ENCODE measurements around the gene BCL2L1. TPM values are rescaled to one million over a fixed set of nuclear protein-coding genes. Genes with fewer than 3 reads are reported as not detected.

BCL2L1 gene
- total RNA-seq, 1 donor from 2014 or later = 136 TPM

DNA sequence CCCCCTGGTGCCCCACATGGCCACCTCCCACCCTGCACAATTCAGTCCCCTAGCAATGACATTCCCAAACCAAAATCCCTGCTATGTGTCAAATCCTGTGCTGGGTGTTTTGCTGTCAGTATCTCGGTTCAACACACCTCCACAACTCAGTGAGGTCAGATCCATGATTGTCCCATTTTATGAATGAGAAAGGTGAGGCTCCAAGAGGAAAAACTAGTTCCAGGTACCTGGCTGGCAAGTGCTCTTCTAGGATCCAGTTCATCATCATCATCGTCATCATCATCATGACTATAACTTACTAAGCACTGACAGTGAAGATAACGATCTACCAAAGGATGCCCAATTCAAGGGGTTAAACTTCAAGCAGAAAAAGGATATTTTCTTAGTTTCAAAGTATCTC lies 102.4 kb downstream of the BCL2L1 start:
- DNase-seq = no peak
- no peak overlapping the region for H3K4me3 Mint-ChIP-seq (ENCODE audit: unreplicated experiment)
- H3K4me1 Mint-ChIP-seq (ENCODE audit: low read depth, unreplicated experiment) = no peaks in the 10 kb centered on the region
- peaks cover 1% of the 10 kb centered on the region for H3K9me3 Mint-ChIP-seq (ENCODE audit: unreplicated experiment)
- H3K27me3 Mint-ChIP-seq (ENCODE audit: unreplicated experiment) = peaks cover 8% of the 10 kb centered on the region
- no peaks in the 10 kb centered on the region for H3K36me3 Mint-ChIP-seq (ENCODE audit: unreplicated experiment)
- H3K27ac Mint-ChIP-seq (ENCODE audit: unreplicated experiment) = no peak overlapping the region
- TF ChIP-seq, protein P1, sequence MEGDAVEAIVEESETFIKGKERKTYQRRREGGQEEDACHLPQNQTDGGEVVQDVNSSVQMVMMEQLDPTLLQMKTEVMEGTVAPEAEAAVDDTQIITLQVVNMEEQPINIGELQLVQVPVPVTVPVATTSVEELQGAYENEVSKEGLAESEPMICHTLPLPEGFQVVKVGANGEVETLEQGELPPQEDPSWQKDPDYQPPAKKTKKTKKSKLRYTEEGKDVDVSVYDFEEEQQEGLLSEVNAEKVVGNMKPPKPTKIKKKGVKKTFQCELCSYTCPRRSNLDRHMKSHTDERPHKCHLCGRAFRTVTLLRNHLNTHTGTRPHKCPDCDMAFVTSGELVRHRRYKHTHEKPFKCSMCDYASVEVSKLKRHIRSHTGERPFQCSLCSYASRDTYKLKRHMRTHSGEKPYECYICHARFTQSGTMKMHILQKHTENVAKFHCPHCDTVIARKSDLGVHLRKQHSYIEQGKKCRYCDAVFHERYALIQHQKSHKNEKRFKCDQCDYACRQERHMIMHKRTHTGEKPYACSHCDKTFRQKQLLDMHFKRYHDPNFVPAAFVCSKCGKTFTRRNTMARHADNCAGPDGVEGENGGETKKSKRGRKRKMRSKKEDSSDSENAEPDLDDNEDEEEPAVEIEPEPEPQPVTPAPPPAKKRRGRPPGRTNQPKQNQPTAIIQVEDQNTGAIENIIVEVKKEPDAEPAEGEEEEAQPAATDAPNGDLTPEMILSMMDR (IDR thresholded peaks at IDR 0.05; ENCODE audit: partially characterized antibody, unreplicated experiment) = no peak

DNA sequence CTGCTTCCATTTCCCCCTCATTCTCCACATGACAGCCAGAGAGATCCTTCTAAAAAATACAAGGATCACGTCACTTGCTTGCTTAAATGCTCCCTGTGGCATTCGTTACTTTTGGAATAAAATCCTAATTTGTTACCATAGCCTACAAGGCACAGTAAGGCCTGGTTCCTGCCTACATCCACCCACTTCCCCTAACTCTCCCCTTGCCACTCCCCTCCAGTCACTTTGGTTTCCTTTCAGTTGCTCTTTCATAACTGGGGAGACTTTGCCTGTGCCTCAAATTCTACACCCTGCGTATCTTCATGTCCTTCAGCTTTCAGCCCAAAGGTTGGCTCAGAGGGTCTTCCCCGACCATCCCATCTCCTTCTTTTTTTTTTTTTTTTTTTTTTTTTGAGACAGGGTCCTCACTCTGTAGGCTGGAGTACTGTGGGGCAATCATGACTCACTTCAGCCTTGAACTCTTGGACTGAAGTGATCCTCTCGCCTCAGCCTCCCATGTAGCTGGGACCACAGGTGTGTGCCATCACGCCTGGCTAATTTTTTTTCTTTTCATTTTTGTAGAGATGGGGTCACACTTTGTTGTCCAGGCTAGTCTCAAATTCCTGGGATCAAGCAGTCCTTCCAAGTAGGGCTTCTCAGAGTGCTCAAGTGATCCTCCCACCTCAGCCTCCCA lies 105.1 kb downstream of the BCL2L1 start:
- Mint-ChIP-seq H3K4me3 (ENCODE audit: unreplicated experiment) (no peak overlapping the region), H3K27me3 (ENCODE audit: unreplicated experiment) (peaks cover 12% of the 10 kb centered on the region), H3K36me3 (ENCODE audit: unreplicated experiment) (no peaks in the 10 kb centered on the region), H3K4me1 (ENCODE audit: low read depth, unreplicated experiment) (no peaks in the 10 kb centered on the region), H3K9me3 (ENCODE audit: unreplicated experiment) (peaks cover 11% of the 10 kb centered on the region), H3K27ac (ENCODE audit: unreplicated experiment) (no peak overlapping the region)
- TF ChIP-seq, protein P1 (IDR thresholded peaks at IDR 0.05; ENCODE audit: partially characterized antibody, unreplicated experiment) = no peak
- DNase-seq = no peak

DNA sequence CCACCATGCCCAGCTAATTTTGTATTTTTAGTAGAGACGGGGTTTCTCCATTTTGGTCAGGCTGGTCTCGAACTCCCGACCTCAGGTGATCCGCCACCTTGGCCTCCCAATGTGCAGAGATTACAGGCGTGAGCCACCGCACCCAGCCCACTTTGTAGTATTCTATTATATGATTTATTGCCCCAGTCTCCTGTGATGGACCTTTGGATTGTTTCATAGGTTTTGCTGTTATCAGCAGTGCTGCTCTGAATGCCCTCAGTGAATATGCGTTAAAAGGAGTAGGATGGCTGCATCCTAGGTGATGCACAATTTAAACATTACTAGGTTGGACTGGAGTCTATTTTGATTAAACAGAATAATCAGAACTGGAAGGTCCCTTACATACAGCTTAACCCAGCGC lies 107.3 kb downstream of the BCL2L1 start:
- no peak overlapping the region for H3K4me3 Mint-ChIP-seq (ENCODE audit: unreplicated experiment)
- H3K9me3 Mint-ChIP-seq (ENCODE audit: unreplicated experiment) = peaks cover 14% of the 10 kb centered on the region
- no peak for DNase-seq
- H3K36me3 Mint-ChIP-seq (ENCODE audit: unreplicated experiment) = no peaks in the 10 kb centered on the region
- TF ChIP-seq, protein P1 (IDR thresholded peaks at IDR 0.05; ENCODE audit: partially characterized antibody, unreplicated experiment) = no peak
- peaks cover 20% of the 10 kb centered on the region for H3K27me3 Mint-ChIP-seq (ENCODE audit: unreplicated experiment)
- no peaks in the 10 kb centered on the region for H3K4me1 Mint-ChIP-seq (ENCODE audit: low read depth, unreplicated experiment)
- no peak overlapping the region for H3K27ac Mint-ChIP-seq (ENCODE audit: unreplicated experiment)

Other genes with a start within 250 kb of the BCL2L1 start
- not detected for gene DEFB124, start 247.7 kb downstream of the BCL2L1 start, total RNA-seq (ENCODE audit: unreplicated experiment)
- gene REM1, start 247.6 kb downstream of the BCL2L1 start, total RNA-seq (ENCODE audit: unreplicated experiment) = 2.8 TPM
- 320 TPM for gene HM13, start 208.4 kb downstream of the BCL2L1 start, total RNA-seq (ENCODE audit: unreplicated experiment)
- gene ID1, start 117.6 kb downstream of the BCL2L1 start, total RNA-seq (ENCODE audit: unreplicated experiment) = 92.0 TPM
- not detected for gene COX4I2, start 85.0 kb downstream of the BCL2L1 start, total RNA-seq (ENCODE audit: unreplicated experiment)
- 44.7 TPM for gene TPX2, start 16.4 kb upstream of the BCL2L1 start, total RNA-seq (ENCODE audit: unreplicated experiment)
- gene MYLK2, start 96.5 kb upstream of the BCL2L1 start, total RNA-seq (ENCODE audit: unreplicated experiment) = 0.69 TPM
- gene FOXS1, start 122.7 kb upstream of the BCL2L1 start, total RNA-seq (ENCODE audit: unreplicated experiment) = not detected
- gene DUSP15, start 147.7 kb upstream of the BCL2L1 start, total RNA-seq (ENCODE audit: unreplicated experiment) = 19.3 TPM
- gene TTLL9, start 147.8 kb upstream of the BCL2L1 start, total RNA-seq (ENCODE audit: unreplicated experiment) = 1.5 TPM
- gene PDRG1, start 229.2 kb upstream of the BCL2L1 start, total RNA-seq (ENCODE audit: unreplicated experiment) = 69.5 TPM
- 284 TPM for gene XKR7, start 245.3 kb upstream of the BCL2L1 start, total RNA-seq (ENCODE audit: unreplicated experiment)

Data from glutamatergic neuron (in vitro differentiated cells).